ENCODE results near the gene NDUFB7.
"Not testable (repeated sequence)": the region's sequence is repeated elsewhere in the genome, so short reads cannot be mapped to it uniquely, and the experiment has no call there.

- TF ChIP-seq, protein P1, sequence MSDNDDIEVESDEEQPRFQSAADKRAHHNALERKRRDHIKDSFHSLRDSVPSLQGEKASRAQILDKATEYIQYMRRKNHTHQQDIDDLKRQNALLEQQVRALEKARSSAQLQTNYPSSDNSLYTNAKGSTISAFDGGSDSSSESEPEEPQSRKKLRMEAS (IDR thresholded peaks at IDR 0.05; ENCODE audit: low read depth, low read length), result not testable (repeated sequence)
- TF ChIP-seq, protein P2, sequence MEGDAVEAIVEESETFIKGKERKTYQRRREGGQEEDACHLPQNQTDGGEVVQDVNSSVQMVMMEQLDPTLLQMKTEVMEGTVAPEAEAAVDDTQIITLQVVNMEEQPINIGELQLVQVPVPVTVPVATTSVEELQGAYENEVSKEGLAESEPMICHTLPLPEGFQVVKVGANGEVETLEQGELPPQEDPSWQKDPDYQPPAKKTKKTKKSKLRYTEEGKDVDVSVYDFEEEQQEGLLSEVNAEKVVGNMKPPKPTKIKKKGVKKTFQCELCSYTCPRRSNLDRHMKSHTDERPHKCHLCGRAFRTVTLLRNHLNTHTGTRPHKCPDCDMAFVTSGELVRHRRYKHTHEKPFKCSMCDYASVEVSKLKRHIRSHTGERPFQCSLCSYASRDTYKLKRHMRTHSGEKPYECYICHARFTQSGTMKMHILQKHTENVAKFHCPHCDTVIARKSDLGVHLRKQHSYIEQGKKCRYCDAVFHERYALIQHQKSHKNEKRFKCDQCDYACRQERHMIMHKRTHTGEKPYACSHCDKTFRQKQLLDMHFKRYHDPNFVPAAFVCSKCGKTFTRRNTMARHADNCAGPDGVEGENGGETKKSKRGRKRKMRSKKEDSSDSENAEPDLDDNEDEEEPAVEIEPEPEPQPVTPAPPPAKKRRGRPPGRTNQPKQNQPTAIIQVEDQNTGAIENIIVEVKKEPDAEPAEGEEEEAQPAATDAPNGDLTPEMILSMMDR (IDR thresholded peaks at IDR 0.05; ENCODE audit: low read depth, low read length), result not testable (repeated sequence)
- TF ChIP-seq POLR2A (IDR thresholded peaks at IDR 0.05; ENCODE audit: extremely low read depth, insufficient read length), result not testable (repeated sequence)
These were observed 29.9 kb downstream of the NDUFB7 start for GRCh38 chr19:14541979-14542378.
